ENCODE data around the gene ADTRP. TPM values are rescaled to one million over a fixed set of nuclear protein-coding genes. Genes with fewer than 3 reads are reported as not detected.

ADTRP gene
- total and polyA plus RNA-seq, 10 of the 15 experiments (the other 5 are each of a cell fraction or from before 2014, with no cell fraction given) = 0.10 to 2.6 (median 2.1) TPM

DNA sequence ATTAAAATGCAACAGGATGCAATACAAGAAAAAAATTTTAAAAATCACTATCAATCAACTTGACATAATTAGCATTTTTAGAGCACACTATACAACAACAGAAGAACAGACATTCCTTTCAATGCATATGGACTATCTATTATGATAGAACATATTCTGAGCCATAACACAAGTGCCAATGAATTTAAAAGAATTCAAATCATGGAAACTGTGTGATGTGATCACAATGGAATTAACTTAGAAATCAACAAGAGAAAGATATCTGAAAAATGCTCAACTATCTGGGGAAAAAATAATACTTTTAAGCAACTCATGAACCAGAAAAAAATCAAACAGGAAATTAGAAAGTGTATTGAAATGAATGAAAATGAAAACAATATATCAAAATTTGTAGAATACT lies 106.3 kb downstream of the ADTRP start (continued):
- TF ChIP-seq BACH1 (IDR thresholded peaks at IDR 0.05; ENCODE audit: borderline replicate concordance) = no peak
- no peak for TF ChIP-seq MEF2A (IDR thresholded peaks at IDR 0.05; ENCODE audit: insufficient read depth, low read depth, low read length)
- TF ChIP-seq, protein P1, sequence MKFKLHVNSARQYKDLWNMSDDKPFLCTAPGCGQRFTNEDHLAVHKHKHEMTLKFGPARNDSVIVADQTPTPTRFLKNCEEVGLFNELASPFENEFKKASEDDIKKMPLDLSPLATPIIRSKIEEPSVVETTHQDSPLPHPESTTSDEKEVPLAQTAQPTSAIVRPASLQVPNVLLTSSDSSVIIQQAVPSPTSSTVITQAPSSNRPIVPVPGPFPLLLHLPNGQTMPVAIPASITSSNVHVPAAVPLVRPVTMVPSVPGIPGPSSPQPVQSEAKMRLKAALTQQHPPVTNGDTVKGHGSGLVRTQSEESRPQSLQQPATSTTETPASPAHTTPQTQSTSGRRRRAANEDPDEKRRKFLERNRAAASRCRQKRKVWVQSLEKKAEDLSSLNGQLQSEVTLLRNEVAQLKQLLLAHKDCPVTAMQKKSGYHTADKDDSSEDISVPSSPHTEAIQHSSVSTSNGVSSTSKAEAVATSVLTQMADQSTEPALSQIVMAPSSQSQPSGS (IDR thresholded peaks at IDR 0.05; ENCODE audit: low read length) = no peak
- TF ChIP-seq, protein P2, sequence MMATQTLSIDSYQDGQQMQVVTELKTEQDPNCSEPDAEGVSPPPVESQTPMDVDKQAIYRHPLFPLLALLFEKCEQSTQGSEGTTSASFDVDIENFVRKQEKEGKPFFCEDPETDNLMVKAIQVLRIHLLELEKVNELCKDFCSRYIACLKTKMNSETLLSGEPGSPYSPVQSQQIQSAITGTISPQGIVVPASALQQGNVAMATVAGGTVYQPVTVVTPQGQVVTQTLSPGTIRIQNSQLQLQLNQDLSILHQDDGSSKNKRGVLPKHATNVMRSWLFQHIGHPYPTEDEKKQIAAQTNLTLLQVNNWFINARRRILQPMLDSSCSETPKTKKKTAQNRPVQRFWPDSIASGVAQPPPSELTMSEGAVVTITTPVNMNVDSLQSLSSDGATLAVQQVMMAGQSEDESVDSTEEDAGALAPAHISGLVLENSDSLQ (IDR thresholded peaks at IDR 0.05) = no peak
- TF ChIP-seq, protein P3, sequence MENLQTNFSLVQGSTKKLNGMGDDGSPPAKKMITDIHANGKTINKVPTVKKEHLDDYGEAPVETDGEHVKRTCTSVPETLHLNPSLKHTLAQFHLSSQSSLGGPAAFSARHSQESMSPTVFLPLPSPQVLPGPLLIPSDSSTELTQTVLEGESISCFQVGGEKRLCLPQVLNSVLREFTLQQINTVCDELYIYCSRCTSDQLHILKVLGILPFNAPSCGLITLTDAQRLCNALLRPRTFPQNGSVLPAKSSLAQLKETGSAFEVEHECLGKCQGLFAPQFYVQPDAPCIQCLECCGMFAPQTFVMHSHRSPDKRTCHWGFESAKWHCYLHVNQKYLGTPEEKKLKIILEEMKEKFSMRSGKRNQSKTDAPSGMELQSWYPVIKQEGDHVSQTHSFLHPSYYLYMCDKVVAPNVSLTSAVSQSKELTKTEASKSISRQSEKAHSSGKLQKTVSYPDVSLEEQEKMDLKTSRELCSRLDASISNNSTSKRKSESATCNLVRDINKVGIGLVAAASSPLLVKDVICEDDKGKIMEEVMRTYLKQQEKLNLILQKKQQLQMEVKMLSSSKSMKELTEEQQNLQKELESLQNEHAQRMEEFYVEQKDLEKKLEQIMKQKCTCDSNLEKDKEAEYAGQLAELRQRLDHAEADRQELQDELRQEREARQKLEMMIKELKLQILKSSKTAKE (IDR thresholded peaks at IDR 0.05; ENCODE audit: low read depth, poor library complexity, severe bottlenecking) = no peak
- no peak for TF ChIP-seq EED (IDR thresholded peaks at IDR 0.05; ENCODE audit: low read depth)

DNA sequence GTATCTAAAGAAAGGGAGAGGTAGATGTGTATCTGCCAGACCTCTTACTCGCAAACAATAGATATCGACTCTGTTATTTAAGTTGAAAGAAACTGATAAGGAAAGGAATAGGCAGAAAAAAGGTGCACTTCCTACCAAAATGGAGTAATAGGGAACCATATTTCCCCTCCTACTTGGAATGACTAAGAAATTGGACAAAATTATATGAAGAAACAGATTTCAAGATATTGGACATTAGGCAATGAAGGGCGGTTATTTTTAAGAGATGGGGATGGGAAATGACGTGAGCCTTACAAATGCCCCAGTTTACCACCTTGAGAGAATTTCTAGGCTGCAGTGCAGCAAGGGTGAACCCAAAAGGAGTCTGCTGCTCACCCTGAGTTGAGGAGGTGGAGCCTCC lies 108.9 kb downstream of the ADTRP start:
- H3K4me3 ChIP-seq = no peak overlapping the region
- intact Hi-C loops (cut with micrococcal nuclease; ENCODE audit: unreplicated experiment) (no loop called here), in situ Hi-C loops (cut with MboI) (no loop called here)
- DNase-seq (ENCODE audit: low read depth, low spot score) (no peak), ATAC-seq (no peak), FAIRE-seq (no peak)
- H4K20me1 ChIP-seq (ENCODE audit: control insufficient read depth, insufficient read depth) = no peaks in the 10 kb centered on the region
- H3K27me3 ChIP-seq (replicated peaks in 1 of 2; ENCODE audit: control insufficient read depth in 2 of 2, insufficient read depth in 2 of 2, low read length in 1 of 2) = no peaks in the 10 kb centered on the region
- H3K27ac ChIP-seq (ENCODE audit: control insufficient read depth, insufficient read depth) = no peak overlapping the region
- WGBS (ENCODE audit: insufficient coverage, insufficient replicate concordance, low lambda C conversion rate, missing lambda C conversion rate) = 100% methylated on average over 4 of the region's 4 CpGs
- H3K36me3 ChIP-seq (ENCODE audit: control insufficient read depth in 2 of 2, insufficient read depth in 2 of 2, low read length in 1 of 2) = no peaks in the 10 kb centered on the region
- RAD21 ChIA-PET (ENCODE audit: unreplicated experiment) = interaction anchor here (0.6 to 2.6 kb wide), 3 partner anchors 9 to 630 kb away, joined by 3 to 14 read pairs (median 4); no protein-coding TSS in a partner anchor
- no peak overlapping the region for H3K4me2 ChIP-seq (ENCODE audit: control insufficient read depth, insufficient read depth)
- H2AFZ ChIP-seq (ENCODE audit: control insufficient read depth, low read depth, low read length) = no peak overlapping the region
- SMC1A ChIA-PET (ENCODE audit: uncharacterized antibody, unreplicated experiment) = interaction anchor here (0.6 to 6.1 kb wide), 3 partner anchors 12 to 340 kb away, joined by 3 to 42 read pairs (median 4); no protein-coding TSS in a partner anchor
- H3K79me2 ChIP-seq (ENCODE audit: control insufficient read depth, insufficient read depth, low read length) = no peaks in the 10 kb centered on the region
- H3K9ac ChIP-seq (ENCODE audit: control insufficient read depth, insufficient read depth, low read length) = no peak overlapping the region
- TF ChIP-seq MEF2A (IDR thresholded peaks at IDR 0.05; ENCODE audit: insufficient read depth, low read depth, low read length) (no peak), EED (IDR thresholded peaks at IDR 0.05; ENCODE audit: low read depth) (no peak), NFYB (IDR thresholded peaks at IDR 0.05; ENCODE audit: insufficient read depth, low read depth, low read length) (no peak), YY1 (IDR thresholded peaks at IDR 0.05; ENCODE audit: low read depth, low read length) (no peak), TARDBP (IDR thresholded peaks at IDR 0.05; ENCODE audit: borderline replicate concordance) (no peak), NFXL1 (IDR thresholded peaks at IDR 0.05; ENCODE audit: borderline replicate concordance) (no peak), IKZF2 (IDR thresholded peaks at IDR 0.05) (no peak), ZNF207 (IDR thresholded peaks at IDR 0.05; ENCODE audit: borderline replicate concordance) (no peak), HDAC6 (IDR thresholded peaks at IDR 0.05; ENCODE audit: unreplicated experiment) (no peak), MTA3 (IDR thresholded peaks at IDR 0.05; ENCODE audit: borderline replicate concordance, low read length) (no peak)
- no TSS peak for BruUV-seq (replicated peaks)
- H3K9me3 ChIP-seq (replicated peaks; ENCODE audit: control insufficient read depth, insufficient read depth, low read length) = peaks cover 3% of the 10 kb centered on the region; the same call in 2 of the 3 replicates
- no peaks in the 10 kb centered on the region for H3K4me1 ChIP-seq (ENCODE audit: control insufficient read depth, insufficient read depth, low read length)
- CTCF ChIA-PET = interaction anchor here (1.4 kb wide), 1 partner anchor 13 kb away, joined by 4 read pairs; no protein-coding TSS in a partner anchor
- POLR2A ChIA-PET = no interaction called here
